Activated CD4-positive, alpha-beta T cell treated with anti-CD3 and anti-CD28 coated beads, Interleukin-2, amount 10 ng/mL, durations not matched to agents 7 days and 5 days (primary cell): Measurements from ENCODE around the gene PLCH1. TPM values are rescaled to one million over a fixed set of nuclear protein-coding genes. Genes with fewer than 3 reads are reported as not detected.

ENCODE experiments used
- CTCF ChIA-PET: fragments of 350-600 bp; sonication (Branson Sonifier 250); formaldehyde crosslinking; loops from one replicate; lab custom pipeline; 2021; ENCODE audit warnings: antibody characterized with exemption; lab: Charles Lee
- POLR2A ChIA-PET: fragments of 350-600 bp; sonication (Branson Sonifier 250); formaldehyde crosslinking; loops from one replicate; lab custom pipeline; 2021; ENCODE audit warnings: antibody characterized with exemption; lab: Charles Lee
- DNase-seq: peaks from one replicate; pipeline ENCODE4 v3.0.0-alpha.2; 2020
- H3K27ac Mint-ChIP-seq: one replicate; pipeline ENCODE4 v1.8.0; 2021; ENCODE audit warnings: mild to moderate bottlenecking, moderate library complexity, mixed read lengths
- H3K27me3 Mint-ChIP-seq: one replicate; pipeline ENCODE4 v1.8.0; 2021; ENCODE audit warnings: mixed read lengths
- H3K36me3 Mint-ChIP-seq: one replicate; pipeline ENCODE4 v1.8.0; 2021; ENCODE audit warnings: low read depth, mixed read lengths
- H3K4me1 Mint-ChIP-seq: one replicate; pipeline ENCODE4 v1.8.0; 2021; ENCODE audit warnings: mixed read lengths
- H3K4me3 Mint-ChIP-seq: one replicate; pipeline ENCODE4 v1.8.0; 2021; ENCODE audit warnings: mild to moderate bottlenecking, moderate library complexity, mixed read lengths
- H3K9me3 Mint-ChIP-seq: one replicate; pipeline ENCODE4 v1.8.0; 2021; ENCODE audit warnings: mixed read lengths
- total RNA-seq, 2 experiments: library from RNA; stranded (reverse); gene quantifications; one replicate each; pipeline ENCODE4 v1.2.3, GENCODE V29; 2021

The PLCH1 gene
- total RNA-seq, 2 experiments from 2014 or later, result 0.37 TPM

DNA sequence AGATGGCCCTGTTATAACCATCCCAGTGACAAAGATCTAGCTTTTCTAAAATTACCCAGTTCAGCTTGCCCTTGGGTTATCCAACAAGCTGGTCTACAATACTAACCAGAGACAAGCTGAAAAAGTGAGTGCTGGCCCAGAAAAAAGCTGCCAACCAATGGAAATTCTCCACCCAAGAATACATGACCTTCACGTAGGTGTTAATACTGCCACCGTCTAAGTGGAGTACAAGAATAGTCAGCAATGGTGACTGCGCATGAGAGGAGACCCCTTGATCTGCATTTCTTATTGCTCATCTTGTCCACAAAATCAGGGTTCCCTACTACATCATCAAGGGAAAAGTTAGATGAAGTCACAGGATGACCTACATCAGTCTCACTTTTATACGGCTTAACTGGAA is 15.8 kb upstream of the PLCH1 start:
- Mint-ChIP-seq H3K4me1 (no peaks in the 10 kb centered on the region), H3K36me3 (no peaks in the 10 kb centered on the region), H3K4me3 (no peak overlapping the region), H3K9me3 (no peaks in the 10 kb centered on the region), H3K27me3 (no peaks in the 10 kb centered on the region), H3K27ac (no peak overlapping the region)
- ChIA-PET CTCF (interaction anchor here (1.0 to 2.5 kb wide), 2 partner anchors 14 to 45 kb away, joined by 5 to 6 read pairs; partner anchors contain the start of gene C3orf33), POLR2A (no interaction called here)
- DNase-seq, result no peak

DNA sequence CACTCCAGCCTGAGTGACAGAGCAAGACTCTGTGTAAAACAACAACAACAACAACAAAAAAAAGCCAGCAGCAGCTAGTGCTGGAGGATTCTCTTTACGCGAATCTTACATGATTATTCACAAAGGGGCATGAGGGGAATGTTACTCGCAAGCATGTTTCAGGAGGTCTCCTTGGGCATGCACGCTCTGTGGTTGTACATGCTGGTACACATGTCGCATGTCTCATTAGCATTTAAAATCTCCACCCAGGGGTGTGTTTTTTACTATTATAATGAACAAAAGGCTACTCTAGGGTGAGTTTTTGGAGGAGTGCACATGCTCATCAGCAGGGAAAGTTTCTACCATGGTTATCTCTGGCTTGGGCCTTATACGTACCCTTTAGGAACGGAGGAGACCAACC is 12.7 kb upstream of the PLCH1 start:
- H3K4me1 Mint-ChIP-seq, result no peaks in the 10 kb centered on the region
- DNase-seq, result no peak
- no peak overlapping the region for H3K4me3 Mint-ChIP-seq
- POLR2A ChIA-PET, result no interaction called here
- no peaks in the 10 kb centered on the region for H3K36me3 Mint-ChIP-seq
- no peaks in the 10 kb centered on the region for H3K9me3 Mint-ChIP-seq
- H3K27me3 Mint-ChIP-seq, result no peaks in the 10 kb centered on the region
- CTCF ChIA-PET, result interaction anchor here (1.7 kb wide), 1 partner anchor 48 kb away, joined by 4 read pairs; the partner anchor contains the start of gene C3orf33
- H3K27ac Mint-ChIP-seq, result no peak overlapping the region

DNA sequence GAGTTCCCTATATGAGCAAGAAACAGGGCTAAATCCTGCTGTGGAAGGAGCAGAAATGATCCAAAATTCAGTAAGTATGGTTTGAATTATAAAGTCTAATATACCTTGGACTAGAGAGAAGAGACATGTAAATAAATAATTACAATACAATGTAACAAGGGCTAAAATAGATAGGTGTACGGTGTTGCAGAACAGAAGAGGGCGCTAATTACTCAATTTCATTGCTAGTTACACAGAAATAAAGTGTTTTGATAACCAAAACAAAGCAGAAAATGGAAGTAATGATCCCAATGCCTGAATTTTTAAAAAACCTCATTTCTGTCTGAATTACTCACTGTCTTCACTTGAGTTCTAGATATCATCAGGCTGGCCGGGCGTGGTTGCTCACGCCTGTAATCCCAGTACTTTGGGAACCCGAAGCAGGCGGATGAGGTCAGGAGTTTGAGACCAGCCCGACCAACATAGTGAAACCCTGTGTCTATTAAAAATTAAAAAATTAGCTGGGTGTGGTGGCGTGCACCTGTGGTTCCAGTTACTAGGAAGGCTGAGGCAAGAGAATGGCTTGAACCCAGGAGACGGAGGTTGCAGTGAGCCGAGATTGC is 8.3 kb upstream of the PLCH1 start:
- ChIA-PET CTCF (no interaction called here), POLR2A (no interaction called here)
- peaks cover 4% of the 10 kb centered on the region for H3K27me3 Mint-ChIP-seq
- H3K4me3 Mint-ChIP-seq, result no peak overlapping the region
- no peak for DNase-seq
- H3K27ac Mint-ChIP-seq, result no peak overlapping the region
- no peaks in the 10 kb centered on the region for H3K36me3 Mint-ChIP-seq
- H3K4me1 Mint-ChIP-seq, result no peaks in the 10 kb centered on the region
- H3K9me3 Mint-ChIP-seq, result no peaks in the 10 kb centered on the region

DNA sequence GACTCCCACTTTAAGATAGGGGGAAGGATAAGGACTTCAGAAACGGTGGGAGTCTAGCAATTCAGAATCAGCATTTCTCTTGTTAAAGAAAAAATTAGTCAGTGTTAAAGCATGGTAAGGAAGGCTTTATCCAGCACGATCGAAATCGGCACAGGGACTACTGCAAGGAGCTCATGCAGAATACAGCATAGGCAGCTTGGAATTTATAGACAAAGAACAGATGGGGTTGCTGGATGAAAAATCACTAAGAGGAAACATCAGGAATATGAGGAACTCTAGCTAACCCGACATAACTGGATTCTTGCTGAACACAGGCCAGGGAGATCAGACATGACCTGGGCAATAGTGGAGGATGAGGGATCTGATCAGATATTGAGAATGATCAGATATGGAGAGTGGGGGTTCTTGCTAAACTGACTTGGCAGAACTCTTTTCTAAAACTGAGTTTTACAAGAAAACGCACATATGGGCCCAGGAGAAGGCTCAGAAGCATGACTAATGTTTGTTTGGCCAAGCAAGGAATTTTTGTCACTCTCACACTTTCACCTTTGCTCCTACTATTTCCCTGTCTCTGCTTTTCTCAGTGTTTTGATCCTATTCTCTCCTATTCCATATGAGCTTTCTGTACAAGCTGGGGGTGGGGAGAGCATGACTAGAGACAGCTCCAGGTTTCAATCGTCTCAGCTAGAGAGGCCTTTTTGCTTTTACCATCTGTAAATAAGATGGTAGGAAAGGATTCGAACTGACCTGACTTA is 3.9 kb upstream of the PLCH1 start:
- H3K4me3 Mint-ChIP-seq, result no peak overlapping the region
- CTCF ChIA-PET, result interaction anchor here (0.6 to 2.1 kb wide), 3 partner anchors 58 to 121 kb away, joined by 3 to 6 read pairs (median 5); partner anchors contain the start of genes C3orf33 and GMPS
- DNase-seq, result no peak
- peaks cover 14% of the 10 kb centered on the region for H3K4me1 Mint-ChIP-seq
- POLR2A ChIA-PET, result no interaction called here
- H3K36me3 Mint-ChIP-seq, result no peaks in the 10 kb centered on the region
- no peaks in the 10 kb centered on the region for H3K9me3 Mint-ChIP-seq
- H3K27ac Mint-ChIP-seq, result no peak overlapping the region
- peaks cover 44% of the 10 kb centered on the region for H3K27me3 Mint-ChIP-seq

DNA sequence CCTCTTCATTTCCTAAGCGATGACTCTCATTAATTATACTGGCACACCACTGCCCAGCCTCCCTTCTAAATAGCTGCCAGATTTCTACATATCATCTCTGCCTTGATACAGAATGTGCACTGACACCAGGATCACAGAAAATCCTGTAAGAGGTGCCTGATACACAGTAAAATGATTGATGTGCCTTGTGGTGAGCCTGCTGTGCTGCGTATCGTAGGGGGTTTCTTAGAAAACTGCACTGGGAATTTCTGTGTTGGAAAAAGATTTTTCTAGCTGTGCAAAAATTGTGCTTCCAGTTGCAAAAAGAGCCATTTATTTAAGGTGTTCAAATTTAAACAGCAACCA is 3.0 kb upstream of the PLCH1 start:
- Mint-ChIP-seq H3K36me3 (no peaks in the 10 kb centered on the region), H3K4me3 (no peak overlapping the region), H3K27me3 (peaks cover 50% of the 10 kb centered on the region), H3K4me1 (peaks cover 17% of the 10 kb centered on the region), H3K9me3 (no peaks in the 10 kb centered on the region), H3K27ac (no peak overlapping the region)
- ChIA-PET POLR2A (no interaction called here), CTCF (interaction anchor here (1.2 to 2.1 kb wide), 2 partner anchors 8 to 58 kb away, joined by 3 to 6 read pairs; partner anchors contain the start of gene C3orf33)
- no peak for DNase-seq

DNA sequence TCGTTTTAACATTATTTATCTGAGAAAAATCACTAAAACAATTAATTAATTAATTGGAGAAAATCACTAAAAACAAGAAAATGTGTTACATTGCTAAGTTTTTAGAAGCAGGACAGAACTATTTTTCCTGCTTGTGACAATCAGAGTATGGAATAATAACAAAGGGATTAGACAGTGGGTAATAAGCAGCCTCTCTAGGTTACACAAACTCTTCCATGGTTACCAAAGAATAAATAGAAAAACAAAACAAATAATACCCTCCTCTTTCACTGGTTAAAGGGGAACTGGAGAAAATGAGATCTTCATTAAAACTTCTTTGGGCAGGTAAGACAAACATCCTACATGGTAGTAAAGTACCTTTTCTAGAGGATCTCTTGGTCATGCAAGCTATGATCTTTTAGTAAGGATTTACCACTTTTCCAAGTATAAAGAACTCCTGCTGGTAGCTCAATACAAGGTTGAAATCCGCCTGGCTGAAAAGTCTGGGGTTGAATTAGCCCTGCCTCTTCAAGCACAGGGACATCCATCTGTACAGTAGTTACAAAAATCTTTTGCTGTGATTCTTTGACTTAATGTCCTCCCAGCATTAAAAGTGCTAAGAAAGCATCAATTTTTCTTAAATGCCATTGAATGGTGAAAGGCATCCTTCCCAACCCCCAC is 2.5 kb upstream of the PLCH1 start:
- H3K27ac Mint-ChIP-seq, result no peak overlapping the region
- ChIA-PET POLR2A (no interaction called here), CTCF (interaction anchor here (1.2 to 2.1 kb wide), 2 partner anchors 9 to 59 kb away, joined by 3 to 6 read pairs; partner anchors contain the start of gene C3orf33)
- H3K27me3 Mint-ChIP-seq, result peaks cover 55% of the 10 kb centered on the region
- no peaks in the 10 kb centered on the region for H3K36me3 Mint-ChIP-seq
- H3K9me3 Mint-ChIP-seq, result no peaks in the 10 kb centered on the region
- no peak overlapping the region for H3K4me3 Mint-ChIP-seq
- peaks cover 19% of the 10 kb centered on the region for H3K4me1 Mint-ChIP-seq
- no peak for DNase-seq

DNA sequence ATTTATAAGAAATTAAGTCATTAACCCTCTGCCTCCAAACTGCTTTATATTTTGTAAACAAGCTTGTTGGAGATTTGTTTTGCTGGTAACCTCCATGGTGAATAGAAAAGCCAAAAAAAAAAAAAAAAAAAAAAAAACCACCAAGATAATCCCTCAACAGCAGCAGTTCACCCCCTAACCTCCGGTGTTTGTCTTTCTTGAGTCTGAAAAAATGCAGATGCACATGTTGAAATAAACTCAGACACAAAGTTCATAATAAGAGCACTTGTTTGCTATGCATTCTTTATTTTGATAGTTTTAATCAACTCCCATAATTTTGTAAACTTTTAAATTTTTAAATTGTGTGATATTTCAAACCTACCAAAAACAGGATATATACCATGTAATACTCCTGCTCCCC is 1.8 kb upstream of the PLCH1 start:
- Mint-ChIP-seq H3K36me3 (no peaks in the 10 kb centered on the region), H3K27ac (no peak overlapping the region), H3K4me3 (no peak overlapping the region), H3K27me3 (peaks cover 57% of the 10 kb centered on the region), H3K9me3 (no peaks in the 10 kb centered on the region), H3K4me1 (peaks cover 19% of the 10 kb centered on the region)
- DNase-seq, result no peak
- ChIA-PET CTCF (interaction anchor here (1.2 kb wide), 1 partner anchor 10 kb away, joined by 3 read pairs; no protein-coding TSS in a partner anchor), POLR2A (no interaction called here)

DNA sequence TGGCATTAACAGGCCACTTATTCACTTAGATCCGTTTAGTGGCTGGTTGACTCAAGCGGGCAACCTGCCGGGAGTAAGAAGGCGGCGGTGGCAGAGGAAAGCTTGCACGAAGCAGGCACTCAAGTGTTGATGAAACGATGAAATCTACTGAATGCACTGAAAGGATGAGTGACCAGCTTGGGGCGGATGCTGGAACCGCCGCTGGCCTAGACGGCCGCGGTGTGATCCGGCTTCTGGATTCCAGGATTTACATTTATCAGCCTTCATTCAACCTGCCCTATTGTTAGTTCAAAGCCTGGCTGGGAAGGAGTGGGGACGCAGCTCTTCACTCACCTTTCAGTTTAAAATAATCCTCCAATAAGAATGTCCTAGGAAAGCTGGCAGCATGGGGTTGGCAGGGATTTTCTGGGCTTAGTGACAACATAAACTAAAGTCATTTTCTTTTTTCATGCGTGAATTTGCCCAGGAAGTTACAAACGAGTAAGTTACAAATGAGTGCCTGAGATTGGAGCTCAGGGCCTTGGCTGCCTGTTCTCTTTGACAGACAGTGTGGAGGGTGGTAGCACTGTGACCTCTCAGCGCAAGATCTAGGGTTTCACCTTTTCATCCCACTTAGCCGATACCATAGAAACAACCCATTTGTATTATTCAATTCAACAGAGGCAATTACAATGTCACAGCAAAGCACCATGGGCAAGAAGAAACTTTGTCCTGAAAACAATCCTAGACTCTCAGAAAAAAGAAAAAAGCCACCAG is 1.1 kb upstream of the PLCH1 start:
- Mint-ChIP-seq H3K27me3 (peaks cover 61% of the 10 kb centered on the region), H3K4me1 (peaks cover 19% of the 10 kb centered on the region), H3K36me3 (no peaks in the 10 kb centered on the region), H3K9me3 (no peaks in the 10 kb centered on the region), H3K4me3 (no peak overlapping the region), H3K27ac (no peak overlapping the region)
- no peak for DNase-seq
- ChIA-PET CTCF (no interaction called here), POLR2A (no interaction called here)

DNA sequence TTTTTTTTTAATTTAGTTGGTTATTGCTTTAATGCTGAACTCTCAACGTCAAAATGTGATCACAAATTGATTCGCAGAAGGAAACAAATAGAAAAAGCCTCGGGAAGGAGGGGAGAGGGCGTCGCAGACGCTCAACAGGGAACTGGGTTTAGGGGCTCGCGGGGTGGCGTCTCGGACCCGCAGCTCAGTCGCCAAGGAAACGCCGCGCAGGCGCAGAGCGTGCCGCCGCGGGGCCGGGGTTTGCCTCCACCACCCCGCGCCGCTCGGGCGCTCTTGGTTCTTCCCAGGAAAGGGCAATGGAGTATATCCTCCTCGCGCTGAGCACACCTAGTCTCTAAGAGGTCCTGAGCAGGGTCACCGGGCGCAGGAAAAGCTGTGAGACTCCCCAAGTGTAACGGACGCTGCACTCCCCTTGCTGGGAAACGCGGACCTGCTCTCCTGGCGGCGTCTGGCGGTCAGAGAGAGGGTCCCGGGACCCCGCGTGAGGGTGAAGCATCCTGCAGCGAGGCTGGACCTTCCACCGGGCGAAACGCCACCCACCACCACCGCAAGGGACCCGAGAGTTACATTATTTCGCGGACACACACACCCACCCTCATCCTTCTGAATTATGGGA is 753 bp downstream of the PLCH1 start:
- peaks cover 19% of the 10 kb centered on the region for H3K4me1 Mint-ChIP-seq
- peaks cover 72% of the 10 kb centered on the region for H3K27me3 Mint-ChIP-seq
- H3K4me3 Mint-ChIP-seq, result peak overlapping the region; percentile 78
- H3K27ac Mint-ChIP-seq, result no peak overlapping the region
- DNase-seq, result peak; percentile 24
- ChIA-PET POLR2A (no interaction called here), CTCF (interaction anchor here (0.7 to 1.3 kb wide), 2 partner anchors 8 to 683 kb away, joined by 4 to 5 read pairs; no protein-coding TSS in a partner anchor)
- no peaks in the 10 kb centered on the region for H3K9me3 Mint-ChIP-seq
- no peaks in the 10 kb centered on the region for H3K36me3 Mint-ChIP-seq

DNA sequence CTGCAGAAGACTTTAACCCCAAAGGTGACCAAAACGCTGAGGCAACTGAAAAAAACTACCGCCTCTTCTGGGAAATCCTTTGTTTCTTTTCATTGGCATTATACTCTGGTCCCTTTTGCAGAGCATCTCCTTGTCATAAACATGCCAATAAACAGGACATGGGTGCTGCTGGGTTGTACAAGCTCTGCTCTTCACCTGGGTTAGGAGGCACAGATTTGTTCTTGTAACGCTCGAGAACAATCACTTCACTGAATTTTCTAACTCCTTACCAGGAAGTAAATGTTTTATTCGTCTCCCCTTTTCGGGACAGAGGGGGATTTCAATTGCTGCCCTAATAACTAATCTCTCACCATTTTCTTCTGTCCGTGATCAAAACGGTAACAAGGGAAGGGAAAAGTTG is 1.3 kb downstream of the PLCH1 start:
- Mint-ChIP-seq H3K4me1 (peaks cover 19% of the 10 kb centered on the region), H3K9me3 (no peaks in the 10 kb centered on the region), H3K27ac (no peak overlapping the region), H3K36me3 (no peaks in the 10 kb centered on the region), H3K27me3 (peaks cover 73% of the 10 kb centered on the region), H3K4me3 (peak overlapping the region; percentile 78)
- POLR2A ChIA-PET, result no interaction called here
- no peak for DNase-seq
- CTCF ChIA-PET, result interaction anchor here (0.7 to 1.3 kb wide), 2 partner anchors 8 to 683 kb away, joined by 4 to 5 read pairs; no protein-coding TSS in a partner anchor

DNA sequence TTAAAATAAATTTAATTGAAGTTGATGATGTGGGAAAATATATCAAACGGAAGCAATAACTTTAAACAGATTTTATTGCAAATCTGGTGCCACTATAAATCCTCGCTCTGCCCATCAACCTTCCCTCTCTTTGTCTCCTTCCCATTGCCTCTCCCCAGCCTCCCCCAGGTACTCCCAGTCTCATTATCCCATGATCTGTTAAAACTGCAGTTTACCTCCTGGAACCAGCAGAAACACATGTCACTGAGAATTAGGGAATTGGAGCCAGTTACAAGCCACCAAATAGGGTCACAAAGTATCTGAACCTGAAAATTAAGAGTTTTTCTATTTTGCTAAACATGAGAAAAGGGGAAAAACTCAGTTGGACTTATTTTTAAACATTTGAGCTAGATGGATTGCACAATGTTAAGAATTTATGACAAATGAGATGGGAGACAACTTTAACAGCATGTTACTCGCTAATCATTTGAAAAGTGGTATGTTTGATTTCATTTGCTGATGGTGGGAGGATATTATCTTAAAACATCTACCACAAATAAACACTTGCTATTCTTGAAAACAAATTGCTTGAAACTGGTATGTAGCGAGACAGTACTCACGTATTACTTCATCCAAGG is 2.4 kb downstream of the PLCH1 start:
- DNase-seq, result no peak
- ChIA-PET CTCF (interaction anchor here (1.3 kb wide), 1 partner anchor 10 kb away, joined by 4 read pairs; no protein-coding TSS in a partner anchor), POLR2A (no interaction called here)
- Mint-ChIP-seq H3K4me1 (peaks cover 19% of the 10 kb centered on the region), H3K4me3 (no peak overlapping the region), H3K27me3 (peaks cover 66% of the 10 kb centered on the region), H3K36me3 (no peaks in the 10 kb centered on the region), H3K9me3 (no peaks in the 10 kb centered on the region), H3K27ac (no peak overlapping the region)
